ENCODE results near the gene ATM.
"Not testable (repeated sequence)": the region's sequence is repeated elsewhere in the genome, so short reads cannot be mapped to it uniquely, and the experiment has no call there.

ATM gene

GRCh38 chr11:108388576-108388975 lies 165.7 kb downstream of the ATM start:
- ATAC-seq (ENCODE audit: low read depth) (no peak), DNase-seq (ENCODE audit: low spot score) (no peak)
- no peaks in the 10 kb centered on the region for H3K27me3 ChIP-seq (ENCODE audit: insufficient read depth, poor library complexity, severe bottlenecking)
- H3K27ac ChIP-seq (ENCODE audit: poor library complexity, severe bottlenecking) = no peak overlapping the region
- no peak overlapping the region for H3K4me3 ChIP-seq (ENCODE audit: severe bottlenecking)
- TF ChIP-seq, protein P1, sequence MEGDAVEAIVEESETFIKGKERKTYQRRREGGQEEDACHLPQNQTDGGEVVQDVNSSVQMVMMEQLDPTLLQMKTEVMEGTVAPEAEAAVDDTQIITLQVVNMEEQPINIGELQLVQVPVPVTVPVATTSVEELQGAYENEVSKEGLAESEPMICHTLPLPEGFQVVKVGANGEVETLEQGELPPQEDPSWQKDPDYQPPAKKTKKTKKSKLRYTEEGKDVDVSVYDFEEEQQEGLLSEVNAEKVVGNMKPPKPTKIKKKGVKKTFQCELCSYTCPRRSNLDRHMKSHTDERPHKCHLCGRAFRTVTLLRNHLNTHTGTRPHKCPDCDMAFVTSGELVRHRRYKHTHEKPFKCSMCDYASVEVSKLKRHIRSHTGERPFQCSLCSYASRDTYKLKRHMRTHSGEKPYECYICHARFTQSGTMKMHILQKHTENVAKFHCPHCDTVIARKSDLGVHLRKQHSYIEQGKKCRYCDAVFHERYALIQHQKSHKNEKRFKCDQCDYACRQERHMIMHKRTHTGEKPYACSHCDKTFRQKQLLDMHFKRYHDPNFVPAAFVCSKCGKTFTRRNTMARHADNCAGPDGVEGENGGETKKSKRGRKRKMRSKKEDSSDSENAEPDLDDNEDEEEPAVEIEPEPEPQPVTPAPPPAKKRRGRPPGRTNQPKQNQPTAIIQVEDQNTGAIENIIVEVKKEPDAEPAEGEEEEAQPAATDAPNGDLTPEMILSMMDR (IDR thresholded peaks at IDR 0.05; ENCODE audit: poor library complexity, severe bottlenecking) = no peak
- no peaks in the 10 kb centered on the region for H3K4me1 ChIP-seq (ENCODE audit: insufficient read depth, poor library complexity, severe bottlenecking)
- no peaks in the 10 kb centered on the region for H3K9me3 ChIP-seq (ENCODE audit: severe bottlenecking)
- no peaks in the 10 kb centered on the region for H3K36me3 ChIP-seq (ENCODE audit: low read depth)

- H3K4me3 ChIP-seq (ENCODE audit: severe bottlenecking) = no peak overlapping the region
Observed at GRCh38 chr11:108392353-108392752, 169.5 kb downstream of the ATM start.

GRCh38 chr11:108393046-108393445 lies 170.2 kb downstream of the ATM start:
- no peaks in the 10 kb centered on the region for H3K9me3 ChIP-seq (ENCODE audit: severe bottlenecking)
- TF ChIP-seq, protein P1 (IDR thresholded peaks at IDR 0.05; ENCODE audit: poor library complexity, severe bottlenecking) = no peak

More at GRCh38 chr11:108392353-108392752, 169.5 kb downstream of the ATM start:
- ATAC-seq (ENCODE audit: low read depth) (no peak), DNase-seq (ENCODE audit: low spot score) (no peak)
- no peaks in the 10 kb centered on the region for H3K36me3 ChIP-seq (ENCODE audit: low read depth)
- TF ChIP-seq, protein P1 (IDR thresholded peaks at IDR 0.05; ENCODE audit: poor library complexity, severe bottlenecking) = no peak
- no peak overlapping the region for H3K27ac ChIP-seq (ENCODE audit: poor library complexity, severe bottlenecking)
- no peaks in the 10 kb centered on the region for H3K9me3 ChIP-seq (ENCODE audit: severe bottlenecking)
- H3K4me1 ChIP-seq (ENCODE audit: insufficient read depth, poor library complexity, severe bottlenecking) = no peaks in the 10 kb centered on the region
- no peaks in the 10 kb centered on the region for H3K27me3 ChIP-seq (ENCODE audit: insufficient read depth, poor library complexity, severe bottlenecking)

DNA sequence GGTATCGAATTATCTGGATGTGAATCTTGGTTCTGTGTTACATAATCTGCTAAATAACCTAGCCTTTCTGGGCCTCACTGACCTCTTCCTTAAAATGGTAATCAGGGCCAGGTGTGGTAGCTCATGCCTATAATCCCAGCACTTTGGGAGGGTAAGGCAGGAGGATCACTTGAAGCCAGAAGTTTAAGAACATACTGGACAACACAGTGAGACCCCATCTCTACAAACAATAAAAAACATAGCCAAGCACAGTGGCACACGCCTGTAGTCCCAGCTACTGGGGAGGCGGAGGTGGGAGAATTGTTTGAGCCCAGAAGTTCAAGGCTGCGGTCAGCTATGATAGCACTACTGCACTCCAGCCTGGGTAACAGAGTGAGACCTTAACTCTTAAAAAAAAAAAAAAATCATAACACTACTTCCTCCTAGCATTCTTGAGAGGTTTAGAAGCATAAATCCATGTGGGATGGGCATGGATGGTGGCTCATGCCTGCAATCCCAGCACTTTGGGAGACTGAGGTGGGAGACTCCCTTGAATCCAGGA lies 171.9 kb downstream of the ATM start:
- Histone ChIP-seq H3K4me3 (ENCODE audit: severe bottlenecking) (no peak overlapping the region), H3K27me3 (ENCODE audit: insufficient read depth, poor library complexity, severe bottlenecking) (no peaks in the 10 kb centered on the region), H3K36me3 (ENCODE audit: low read depth) (no peaks in the 10 kb centered on the region), H3K4me1 (ENCODE audit: insufficient read depth, poor library complexity, severe bottlenecking) (no peaks in the 10 kb centered on the region), H3K9me3 (ENCODE audit: severe bottlenecking) (no peaks in the 10 kb centered on the region), H3K27ac (ENCODE audit: poor library complexity, severe bottlenecking) (no peak overlapping the region)
- DNase-seq (ENCODE audit: low spot score) (no peak), ATAC-seq (ENCODE audit: low read depth) (no peak)
- TF ChIP-seq, protein P1 (IDR thresholded peaks at IDR 0.05; ENCODE audit: poor library complexity, severe bottlenecking) = no peak

More at GRCh38 chr11:108393046-108393445, 170.2 kb downstream of the ATM start:
- no peak overlapping the region for H3K27ac ChIP-seq (ENCODE audit: poor library complexity, severe bottlenecking)
- ATAC-seq (ENCODE audit: low read depth) (no peak), DNase-seq (ENCODE audit: low spot score) (no peak)
- no peaks in the 10 kb centered on the region for H3K36me3 ChIP-seq (ENCODE audit: low read depth)
- no peaks in the 10 kb centered on the region for H3K27me3 ChIP-seq (ENCODE audit: insufficient read depth, poor library complexity, severe bottlenecking)
- no peak overlapping the region for H3K4me3 ChIP-seq (ENCODE audit: severe bottlenecking)
- no peaks in the 10 kb centered on the region for H3K4me1 ChIP-seq (ENCODE audit: insufficient read depth, poor library complexity, severe bottlenecking)

GRCh38 chr11:108396672-108397071 lies 173.8 kb downstream of the ATM start:
- H3K9me3 ChIP-seq (ENCODE audit: severe bottlenecking); ATAC-seq (ENCODE audit: low read depth); H3K27me3 ChIP-seq (ENCODE audit: insufficient read depth, poor library complexity, severe bottlenecking); DNase-seq (ENCODE audit: low spot score); H3K27ac ChIP-seq (ENCODE audit: poor library complexity, severe bottlenecking); H3K36me3 ChIP-seq (ENCODE audit: low read depth); H3K4me1 ChIP-seq (ENCODE audit: insufficient read depth, poor library complexity, severe bottlenecking); H3K4me3 ChIP-seq (ENCODE audit: severe bottlenecking): not testable (repeated sequence)

Measured in RWPE2 (cell line).